GM11168 (cell line): ENCODE measurements around the gene ZBTB8A.

Experiments
- in situ Hi-C: fragments of 300-500 bp; cut with MboI; formaldehyde crosslinking; loops from one replicate; pipeline ENCODE4 v1.12.0; 2022; ENCODE audit warnings: low sequenced_read_pairs; ENCODE audit not compliant: unreplicated experiment

Gene ZBTB8A

GRCh38 chr1:32650248-32650751 lies 111.1 kb downstream of the ZBTB8A start, which contains the start of gene ZBTB8OS:
ZBTB8OS (minus strand) TSS chr1:32650550; CDS start chr1:32650529, 21 bp downstream.
- in situ Hi-C loops: no loop called here

GRCh38 chr1:32650752-32651460 lies 111.7 kb downstream of the ZBTB8A start, which contains the start of gene RBBP4:
RBBP4 (plus strand) TSS chr1:32651208; CDS start chr1:32651307, 99 bp downstream.
- in situ Hi-C loops: no loop called here

GRCh38 chr1:32651461-32652073 lies 112.3 kb downstream of the ZBTB8A start:
- in situ Hi-C loops: no loop called here

GRCh38 chr1:32652244-32652962 lies 113.2 kb downstream of the ZBTB8A start:
- in situ Hi-C loops: no loop called here
